Prostate gland (tissue), 2 donors: Measurements from ENCODE around the gene FLVCR2. TPM values are rescaled to one million over a fixed set of nuclear protein-coding genes. Genes with fewer than 3 reads are reported as not detected.

Source experiments
- DNase-seq: peaks from one replicate; pipeline ENCODE4 v3.0.0-alpha.2; 2019; ENCODE audit warnings: low spot score
- H3K27ac ChIP-seq, 2 donors: fragments of 200-600 bp; sonication (generic); 2 replicates each; pipeline ENCODE4 v1.5.1; 2017 to 2019
- H3K27me3 ChIP-seq: fragments of 200-600 bp; sonication (generic); replicated peaks from 2 replicates; pipeline ENCODE4 v1.5.1; 2019; ENCODE audit not compliant: insufficient read depth
- H3K36me3 ChIP-seq, 2 donors: fragments of 200-600 bp; sonication (generic); 1 replicate in 1 of 2; 2 replicates in 1 of 2; pipeline versions ENCODE4 v1.5.1 to v1.8.1; 2017 to 2019
- H3K4me1 ChIP-seq: fragments of 200-600 bp; sonication (generic); replicated peaks from 2 replicates; pipeline ENCODE4 v1.5.1; 2019
- H3K4me3 ChIP-seq, 2 donors: fragments of 200-600 bp; sonication (generic); 2 replicates each; pipeline ENCODE4 v1.5.1; 2017 to 2019
- H3K9me3 ChIP-seq: fragments of 200-600 bp; sonication (generic); 2 replicates; pipeline ENCODE4 v1.5.1; 2017
- CTCF ChIP-seq, 4 experiments: fragments of 200-600 bp in 2 of 4; fragments of 450-650 bp in 2 of 4; sonication (generic) in 2 of 4; IDR thresholded peaks; 1 replicate in 3 of 4; 2 replicates in 1 of 4; pipeline ENCODE4 v1.5.1; 2016 to 2019; ENCODE audit warnings: antibody characterized with exemption in 4 of 4, mild to moderate bottlenecking in 2 of 4, moderate library complexity in 2 of 4
- POLR2A ChIP-seq: fragments of 450-650 bp; IDR thresholded peaks from one replicate; pipeline ENCODE4 v1.6.1; 2016; ENCODE audit warnings: antibody characterized with exemption, mild to moderate bottlenecking
- POLR2AphosphoS5 ChIP-seq: sonication (generic); formaldehyde crosslinking; IDR thresholded peaks from one replicate; pipeline ENCODE4 v1.6.1; 2017; ENCODE audit warnings: antibody characterized with exemption
- WGBS: methylation state at CpG from one replicate; pipeline ENCODE4 v1.1.5; 2018; 5-methylcytosine and 5-hydroxymethylcytosine counted together
- intact Hi-C: fragments of 100-400 bp; cut with DNase I; formaldehyde crosslinking; loops from one replicate; pipeline ENCODE4 v1.14.2; 2022
- total RNA-seq, 2 donors: library from RNA; depleted of rRNA; stranded (reverse); fragments of >200 nt; gene quantifications; one replicate each; pipeline ENCODE4 v1.1.0, GENCODE V29; 2016

Gene FLVCR2
- total RNA-seq, 2 donors from 2014 or later, result 3.1 to 22.2 TPM

DNA sequence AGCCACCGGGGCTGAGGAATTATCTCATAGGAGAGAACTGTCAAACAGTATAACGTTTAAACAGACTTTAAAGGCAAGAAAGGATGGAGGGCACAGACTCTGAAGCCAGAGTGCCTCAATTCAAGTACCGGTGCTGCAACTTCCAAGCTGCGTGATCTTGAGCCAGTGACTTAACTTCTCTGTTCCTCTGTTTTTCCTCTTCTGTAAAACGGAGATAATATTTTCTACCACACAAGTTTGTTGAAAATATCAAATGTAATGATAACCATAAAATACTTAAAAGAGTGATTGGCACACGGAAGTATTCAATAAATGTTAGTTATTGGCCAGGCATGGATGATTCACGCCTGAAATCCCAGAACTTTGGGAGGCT, 38.0 kb upstream of the FLVCR2 start:
- intact Hi-C loops, result no loop called here
- TF ChIP-seq POLR2AphosphoS5 (no peak), POLR2A (no peak), CTCF (IDR thresholded peaks at IDR 0.05) (no peak)
- peaks cover 16% of the 10 kb centered on the region for H3K4me1 ChIP-seq
- no peaks in the 10 kb centered on the region for H3K27me3 ChIP-seq
- DNase-seq, result no peak
- H3K27ac ChIP-seq, result no peak overlapping the region
- no peak overlapping the region for H3K4me3 ChIP-seq
- no peaks in the 10 kb centered on the region for H3K9me3 ChIP-seq
- WGBS, result 80% methylated on average over 7 of the region's 7 CpGs
- H3K36me3 ChIP-seq, result no peaks in the 10 kb centered on the region

DNA sequence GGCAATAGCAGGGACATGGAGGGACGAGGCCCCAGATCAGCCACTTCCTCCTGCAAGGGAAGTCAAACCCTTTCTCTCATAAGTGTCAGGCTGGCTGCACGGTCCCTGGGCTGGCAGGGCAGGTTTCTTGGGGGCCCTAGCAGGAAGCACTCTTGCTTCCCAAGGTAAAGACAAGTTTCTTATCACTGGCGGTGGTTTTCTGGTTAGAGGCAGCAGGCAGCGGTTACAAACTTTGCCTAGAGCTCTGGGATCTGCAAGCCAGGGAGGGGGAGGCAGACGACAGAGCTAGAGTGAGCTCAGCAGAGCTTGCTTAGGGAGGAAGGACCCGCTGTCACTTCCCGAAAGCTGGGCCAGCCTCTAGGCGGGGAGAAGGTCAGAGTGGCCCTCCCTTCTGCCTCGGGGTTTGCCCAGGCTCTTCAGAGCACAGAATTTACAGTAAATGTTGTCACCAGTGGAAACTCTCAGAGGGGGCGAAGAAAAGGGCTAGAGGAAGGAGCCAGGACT, 35.8 kb upstream of the FLVCR2 start:
- Histone ChIP-seq H3K4me1 (no peaks in the 10 kb centered on the region), H3K4me3 (no peak overlapping the region), H3K36me3 (no peaks in the 10 kb centered on the region), H3K27ac (peak overlapping the region; percentile 51 to 57), H3K27me3 (no peaks in the 10 kb centered on the region), H3K9me3 (no peaks in the 10 kb centered on the region)
- intact Hi-C loops, result no loop called here
- TF ChIP-seq POLR2AphosphoS5 (peak; percentile 54), CTCF (IDR thresholded peaks at IDR 0.05) (no peak), POLR2A (no peak)
- 35% methylated on average over 10 of the region's 10 CpGs for WGBS
- peak; percentile 53 for DNase-seq

GRCh38 chr14:75543253-75543652, 35.2 kb upstream of the FLVCR2 start:
- Histone ChIP-seq H3K36me3 (no peaks in the 10 kb centered on the region), H3K27me3 (no peaks in the 10 kb centered on the region), H3K4me3 (no peak overlapping the region), H3K4me1 (no peaks in the 10 kb centered on the region), H3K27ac (peak overlapping the region; percentile 51 to 57), H3K9me3 (no peaks in the 10 kb centered on the region)
- intact Hi-C loops, result no loop called here
- DNase-seq, result no peak
- 73% methylated on average over 4 of the region's 4 CpGs for WGBS
- TF ChIP-seq POLR2A (no peak), CTCF (IDR thresholded peaks at IDR 0.05) (no peak), POLR2AphosphoS5 (no peak)

DNA sequence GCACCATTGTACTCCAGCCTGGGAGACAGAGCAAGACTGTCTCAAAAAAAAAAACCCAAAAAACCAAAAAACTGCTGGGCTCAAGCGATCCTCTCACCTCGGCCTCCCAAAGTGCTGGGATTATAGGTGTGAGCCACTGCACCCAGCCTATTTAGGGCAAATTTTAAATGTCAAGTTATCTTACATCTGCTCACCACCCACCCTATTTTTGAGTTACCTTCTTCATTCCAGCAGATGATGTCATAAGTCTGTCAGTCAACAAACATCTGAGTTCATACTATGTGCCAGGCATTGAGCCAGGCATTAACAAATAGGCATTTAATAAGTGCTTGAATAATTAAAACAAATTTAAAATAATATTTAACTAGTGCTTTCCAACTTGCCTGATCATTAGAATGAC, 34.6 kb upstream of the FLVCR2 start:
- Histone ChIP-seq H3K36me3 (no peaks in the 10 kb centered on the region), H3K27me3 (no peaks in the 10 kb centered on the region), H3K27ac (no peak overlapping the region), H3K4me1 (no peaks in the 10 kb centered on the region), H3K9me3 (no peaks in the 10 kb centered on the region), H3K4me3 (no peak overlapping the region)
- TF ChIP-seq CTCF (IDR thresholded peaks at IDR 0.05) (no peak), POLR2AphosphoS5 (no peak), POLR2A (no peak)
- intact Hi-C loops, result no loop called here
- no peak for DNase-seq
- 96% methylated on average over 2 of the region's 2 CpGs for WGBS

GRCh38 chr14:75545907-75546306, 32.5 kb upstream of the FLVCR2 start:
- H3K4me3 ChIP-seq, result no peak overlapping the region
- no peaks in the 10 kb centered on the region for H3K27me3 ChIP-seq
- WGBS, result 94% methylated on average over 13 of the region's 13 CpGs
- no peaks in the 10 kb centered on the region for H3K36me3 ChIP-seq
- intact Hi-C loops, result no loop called here
- H3K4me1 ChIP-seq, result no peaks in the 10 kb centered on the region
- TF ChIP-seq CTCF (IDR thresholded peaks at IDR 0.05), result no peak
- TF ChIP-seq POLR2AphosphoS5, result no peak
- no peak for TF ChIP-seq POLR2A
- no peak for DNase-seq
- H3K9me3 ChIP-seq, result no peaks in the 10 kb centered on the region
- H3K27ac ChIP-seq, result no peak overlapping the region
